Measurements from ENCODE around the gene RBX1.

Gene RBX1

GRCh38 chr22:40954113-40954512 lies 2.9 kb downstream of the RBX1 start:
- TF ChIP-seq, protein P1, sequence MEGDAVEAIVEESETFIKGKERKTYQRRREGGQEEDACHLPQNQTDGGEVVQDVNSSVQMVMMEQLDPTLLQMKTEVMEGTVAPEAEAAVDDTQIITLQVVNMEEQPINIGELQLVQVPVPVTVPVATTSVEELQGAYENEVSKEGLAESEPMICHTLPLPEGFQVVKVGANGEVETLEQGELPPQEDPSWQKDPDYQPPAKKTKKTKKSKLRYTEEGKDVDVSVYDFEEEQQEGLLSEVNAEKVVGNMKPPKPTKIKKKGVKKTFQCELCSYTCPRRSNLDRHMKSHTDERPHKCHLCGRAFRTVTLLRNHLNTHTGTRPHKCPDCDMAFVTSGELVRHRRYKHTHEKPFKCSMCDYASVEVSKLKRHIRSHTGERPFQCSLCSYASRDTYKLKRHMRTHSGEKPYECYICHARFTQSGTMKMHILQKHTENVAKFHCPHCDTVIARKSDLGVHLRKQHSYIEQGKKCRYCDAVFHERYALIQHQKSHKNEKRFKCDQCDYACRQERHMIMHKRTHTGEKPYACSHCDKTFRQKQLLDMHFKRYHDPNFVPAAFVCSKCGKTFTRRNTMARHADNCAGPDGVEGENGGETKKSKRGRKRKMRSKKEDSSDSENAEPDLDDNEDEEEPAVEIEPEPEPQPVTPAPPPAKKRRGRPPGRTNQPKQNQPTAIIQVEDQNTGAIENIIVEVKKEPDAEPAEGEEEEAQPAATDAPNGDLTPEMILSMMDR (conservative IDR thresholded peaks at IDR 0.05; ENCODE audit: control insufficient read depth, insufficient read depth, low read depth, low read length), result no peak
- no peak for DNase-seq (ENCODE audit: low read depth)
- no peak overlapping the region for H3K4me3 ChIP-seq (ENCODE audit: control insufficient read depth, low read depth, low read length)

GRCh38 chr22:40955571-40955970 lies 4.4 kb downstream of the RBX1 start:
- H3K4me3 ChIP-seq (ENCODE audit: control insufficient read depth, low read depth, low read length), result no peak overlapping the region
- TF ChIP-seq, protein P1 (conservative IDR thresholded peaks at IDR 0.05; ENCODE audit: control insufficient read depth, insufficient read depth, low read depth, low read length), result no peak
- DNase-seq (ENCODE audit: low read depth), result peak; percentile 28

DNA sequence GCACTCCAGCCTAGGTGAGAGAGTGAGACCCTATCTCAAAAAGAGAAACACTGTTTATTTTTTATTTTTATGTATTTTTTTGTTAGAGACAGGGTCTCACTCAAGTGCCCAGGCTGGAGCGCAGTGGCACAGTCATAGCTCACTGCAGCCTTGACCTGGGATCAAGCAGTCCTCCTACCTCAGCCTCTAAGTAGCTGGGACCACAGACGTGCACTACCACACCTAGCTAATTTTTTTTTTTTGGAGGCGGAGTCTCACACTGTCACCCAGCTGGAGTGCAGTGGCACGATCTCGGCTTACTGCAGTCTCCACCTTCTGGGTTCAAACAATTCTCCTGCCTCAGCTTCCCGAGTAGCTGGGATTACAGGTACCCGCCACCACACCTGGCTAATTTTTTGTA lies 6.4 kb downstream of the RBX1 start:
- no peak overlapping the region for H3K4me3 ChIP-seq (ENCODE audit: control insufficient read depth, low read depth, low read length)
- TF ChIP-seq, protein P1 (conservative IDR thresholded peaks at IDR 0.05; ENCODE audit: control insufficient read depth, insufficient read depth, low read depth, low read length), result no peak
- no peak for DNase-seq (ENCODE audit: low read depth)

DNA sequence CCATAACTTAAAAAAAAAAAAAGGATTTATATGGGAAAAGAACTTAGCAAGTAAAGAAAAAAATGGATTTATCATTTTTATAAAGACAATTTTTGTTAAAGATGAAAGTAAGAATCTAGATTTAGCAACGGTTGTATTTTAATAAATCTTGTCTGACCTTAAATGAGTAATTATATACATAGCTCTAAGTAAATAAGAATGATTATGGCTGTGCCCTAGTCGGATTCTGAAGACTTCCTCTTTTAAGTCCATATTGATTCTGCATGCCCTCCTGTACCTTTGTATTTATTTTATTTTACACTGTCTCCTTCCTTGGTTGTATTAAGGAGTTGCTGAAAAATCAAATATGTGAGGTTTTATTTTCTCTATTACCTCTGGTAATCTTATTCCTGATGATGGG lies 7.1 kb downstream of the RBX1 start:
- no peak overlapping the region for H3K4me3 ChIP-seq (ENCODE audit: control insufficient read depth, low read depth, low read length)
- TF ChIP-seq, protein P1 (conservative IDR thresholded peaks at IDR 0.05; ENCODE audit: control insufficient read depth, insufficient read depth, low read depth, low read length), result no peak
- no peak for DNase-seq (ENCODE audit: low read depth)

DNA sequence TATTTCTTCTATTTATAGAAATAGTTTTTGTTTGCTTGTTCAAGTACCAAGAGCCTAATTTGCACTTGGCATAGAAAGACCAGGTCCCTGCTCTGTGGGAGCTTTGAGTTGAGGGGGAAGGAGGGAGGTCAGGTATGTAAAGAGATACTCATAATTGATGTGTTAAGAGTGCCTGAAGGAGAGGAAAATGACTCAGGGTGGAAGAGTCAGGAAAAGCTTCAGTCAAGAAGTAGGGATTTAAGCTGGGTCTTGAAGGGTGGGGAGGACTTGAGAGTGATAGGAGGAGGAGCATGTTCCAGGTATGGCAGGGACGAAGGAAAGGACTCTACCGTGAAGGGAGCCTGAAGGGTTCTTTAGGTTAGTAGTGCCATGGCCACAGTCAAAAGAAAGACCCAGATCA lies 9.0 kb downstream of the RBX1 start:
- no peak overlapping the region for H3K4me3 ChIP-seq (ENCODE audit: control insufficient read depth, low read depth, low read length)
- no peak for DNase-seq (ENCODE audit: low read depth)
- TF ChIP-seq, protein P1 (conservative IDR thresholded peaks at IDR 0.05; ENCODE audit: control insufficient read depth, insufficient read depth, low read depth, low read length), result no peak

DNA sequence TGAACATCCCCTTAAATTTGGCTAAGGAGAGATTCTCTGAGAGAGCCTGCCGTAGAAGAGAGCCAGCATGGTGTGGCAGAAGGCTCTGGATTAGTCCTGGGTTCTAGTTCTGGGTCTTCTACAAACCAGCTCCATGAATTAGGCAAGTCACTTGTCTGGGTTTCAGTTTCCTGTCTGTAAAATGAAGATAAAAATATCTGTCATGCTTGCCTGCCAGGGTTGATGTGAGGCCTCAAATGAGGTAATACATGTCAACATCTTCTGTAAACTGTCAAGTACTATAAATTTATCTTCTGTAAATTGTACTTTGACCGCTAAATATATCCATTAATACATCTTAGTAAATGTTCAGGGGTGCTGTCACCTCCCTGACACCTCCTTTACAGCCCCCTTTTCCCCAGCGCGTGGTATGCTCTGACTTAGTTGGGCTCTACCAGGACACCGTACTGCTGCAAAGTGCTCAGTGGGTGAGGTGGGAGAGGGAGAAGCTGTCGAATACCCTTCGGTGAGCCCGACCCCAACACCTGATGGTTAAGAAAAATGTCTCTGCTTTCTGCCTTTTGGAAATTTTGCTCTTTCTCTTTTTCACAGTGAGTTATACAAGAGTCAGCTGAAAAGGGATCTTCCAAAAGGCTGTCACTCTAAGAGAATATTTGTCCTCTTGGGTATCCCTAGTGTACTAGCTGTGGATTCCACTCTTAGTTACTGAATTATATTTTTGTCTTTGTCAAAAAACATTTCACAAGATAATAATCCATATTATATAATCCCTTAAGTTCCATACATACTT lies 15.0 kb downstream of the RBX1 start:
- DNase-seq (ENCODE audit: low read depth), result no peak
- TF ChIP-seq, protein P1 (conservative IDR thresholded peaks at IDR 0.05; ENCODE audit: control insufficient read depth, insufficient read depth, low read depth, low read length), result no peak
- H3K4me3 ChIP-seq (ENCODE audit: control insufficient read depth, low read depth, low read length), result no peak overlapping the region

Data from fibroblast of mammary gland (primary cell).